Stomach (tissue), 4 donors: ENCODE data around the gene OSBPL1A.

ENCODE experiments used
- CTCF ChIP-seq, 7 experiments: fragments of 450-650 bp in 4 of 7; fragments of 200-600 bp in 3 of 7; sonication (generic) in 3 of 7; IDR thresholded peaks; one replicate each; pipeline ENCODE4 v1.5.1; 2016 to 2019; ENCODE audit warnings: antibody characterized with exemption in 7 of 7, control low read depth in 2 of 7, mild to moderate bottlenecking in 1 of 7
- POLR2A ChIP-seq, 4 donors: fragments of 450-650 bp; IDR thresholded peaks; one replicate each; pipeline ENCODE4 v1.6.1; 2016; ENCODE audit warnings: antibody characterized with exemption in 4 of 4, control low read depth in 2 of 4, mild to moderate bottlenecking in 1 of 4, moderate library complexity in 1 of 4

- TF ChIP-seq POLR2A (IDR thresholded peaks at IDR 0.05) (no peak), CTCF (IDR thresholded peaks at IDR 0.05) (no peak)
These were observed 120.6 kb downstream of the OSBPL1A start for GRCh38 chr18:24276994-24277393.
